HepG2 (cell line): ENCODE data around the gene BRD3. TPM values are rescaled to one million over a fixed set of nuclear protein-coding genes. Genes with fewer than 3 reads are reported as not detected.

Experiments used
- ARID2 ChIP-seq: sonication (generic); formaldehyde crosslinking; IDR thresholded peaks from 2 replicates; pipeline ENCODE4 v1.8.1; 2022; ENCODE audit warnings: mild to moderate bottlenecking, missing genetic modification reagents, borderline replicate concordance
- GFI1 ChIP-seq: sonication (generic); formaldehyde crosslinking; IDR thresholded peaks from 2 replicates; pipeline ENCODE4 v1.5.0; 2020; ENCODE audit warnings: missing genetic modification reagents, mild to moderate bottlenecking, borderline replicate concordance
- KDM2A ChIP-seq: sonication (generic); formaldehyde crosslinking; IDR thresholded peaks from 2 replicates; pipeline ENCODE4 v1.4.0; 2020; ENCODE audit warnings: low read depth, missing genetic modification reagents, borderline replicate concordance
- KDM5B ChIP-seq: sonication (generic); formaldehyde crosslinking; IDR thresholded peaks from 2 replicates; pipeline ENCODE4 v1.4.0; 2020; ENCODE audit warnings: missing genetic modification reagents, mild to moderate bottlenecking, borderline replicate concordance
- MAFG ChIP-seq: sonication (generic); formaldehyde crosslinking; IDR thresholded peaks from 2 replicates; pipeline ENCODE4 v1.5.1; 2020; ENCODE audit warnings: mild to moderate bottlenecking, missing genetic modification reagents
- MXD3 ChIP-seq: IDR thresholded peaks from 2 replicates; pipeline ENCODE4 v1.6.1; 2016; ENCODE audit warnings: mild to moderate bottlenecking, missing biosample characterization, missing genetic modification reagents
- MYC ChIP-seq: sonication (generic); formaldehyde crosslinking; IDR thresholded peaks from 2 replicates; pipeline ENCODE4 v1.9.0; 2021; ENCODE audit warnings: missing genetic modification reagents, borderline replicate concordance
- NCOA1 ChIP-seq: sonication (generic); formaldehyde crosslinking; IDR thresholded peaks from 2 replicates; pipeline ENCODE4 v1.9.0; 2021; ENCODE audit warnings: missing genetic modification reagents
- RELA ChIP-seq: sonication (generic); formaldehyde crosslinking; IDR thresholded peaks from 2 replicates; pipeline ENCODE4 v1.4.0; 2020; ENCODE audit warnings: missing genetic modification reagents
- SALL1 ChIP-seq: sonication (generic); formaldehyde crosslinking; IDR thresholded peaks from 2 replicates; pipeline ENCODE4 v1.8.0; 2022; ENCODE audit warnings: mild to moderate bottlenecking, missing genetic modification reagents
- SOX6 ChIP-seq, 2 experiments: fragments of 450-650 bp in 1 of 2; sonication (generic) in 1 of 2; formaldehyde crosslinking in 1 of 2; IDR thresholded peaks; 2 replicates each; pipeline versions ENCODE4 v1.4.0 to v1.6.1; 2017 to 2020; ENCODE audit warnings: antibody characterized with exemption in 1 of 2, mild to moderate bottlenecking in 1 of 2, missing genetic modification reagents in 1 of 2
- XRCC5 ChIP-seq: fragments of 200-400 bp; formaldehyde crosslinking; optimal IDR thresholded peaks from 2 replicates; pipeline ENCODE3; 2017; ENCODE audit warnings: mild to moderate bottlenecking, low read length
- ZFP36 ChIP-seq: fragments of 150-350 bp; IDR thresholded peaks from 2 replicates; pipeline ENCODE4 v1.6.1; 2018; ENCODE audit warnings: borderline replicate concordance, low read length, low read depth; ENCODE audit not compliant: partially characterized antibody
- ZKSCAN1 ChIP-seq: fragments of 150-350 bp; IDR thresholded peaks from 2 replicates; pipeline ENCODE4 v1.6.1; 2014; ENCODE audit warnings: low read length
- ZNF17 ChIP-seq: sonication (generic); formaldehyde crosslinking; IDR thresholded peaks from 2 replicates; pipeline ENCODE4 v1.5.0; 2020; ENCODE audit warnings: mild to moderate bottlenecking, missing genetic modification reagents
- ZNF556 ChIP-seq: sonication (generic); formaldehyde crosslinking; IDR thresholded peaks from 2 replicates; pipeline ENCODE4 v1.4.0; 2020; ENCODE audit warnings: mild to moderate bottlenecking, missing genetic modification reagents, borderline replicate concordance
- ZNF775 ChIP-seq: sonication (generic); formaldehyde crosslinking; IDR thresholded peaks from 2 replicates; pipeline ENCODE4 v1.4.0; 2020; ENCODE audit warnings: missing genetic modification reagents, mild to moderate bottlenecking, moderate library complexity, borderline replicate concordance
- ZNF777 ChIP-seq: sonication (generic); formaldehyde crosslinking; IDR thresholded peaks from 2 replicates; pipeline ENCODE4 v1.4.0; 2020; ENCODE audit warnings: missing genetic modification reagents
- ZNF782 ChIP-seq: sonication (generic); formaldehyde crosslinking; IDR thresholded peaks from 2 replicates; pipeline ENCODE4 v1.4.0; 2020; ENCODE audit warnings: missing genetic modification reagents, mild to moderate bottlenecking, borderline replicate concordance
- ZNF788 ChIP-seq: sonication (generic); formaldehyde crosslinking; IDR thresholded peaks from 2 replicates; pipeline ENCODE4 v1.5.0; 2020; ENCODE audit warnings: mild to moderate bottlenecking, missing genetic modification reagents, borderline replicate concordance
- polyA plus RNA-seq, 8 experiments: library from polyadenylated mRNA; depleted of rRNA in 3 of 8; stranded (reverse) in 7 of 8; unstranded in 1 of 8; fragments of >200 nt; fragmentation: Illumina TruSeq in 4 of 8; extraction: Trizol in 4 of 8; gene quantifications; 2 replicates each; pipeline versions ENCODE4 v1.2.1 to v1.2.3, GENCODE V29; 2011 to 2016; ENCODE audit warnings: low read depth in 4 of 8, missing spikeins in 1 of 8, mixed read lengths in 1 of 8; ENCODE audit not compliant: insufficient read depth in 1 of 8
- total RNA-seq, 5 experiments: library from RNA; depleted of rRNA; stranded (reverse); fragments of >200 nt; fragmentation: Illumina TruSeq; extraction: Trizol; gene quantifications; 2 replicates each; pipeline ENCODE4 v1.2.3, GENCODE V29; 2016; ENCODE audit warnings: low read depth in 1 of 5
- TF ChIP-seq, protein P1 (sequence below): sonication (generic); formaldehyde crosslinking; IDR thresholded peaks from 2 replicates; pipeline ENCODE4 v1.4.0; 2020; ENCODE audit warnings: mild to moderate bottlenecking, missing genetic modification reagents
- TF ChIP-seq, protein P2 (sequence below): sonication (generic); formaldehyde crosslinking; IDR thresholded peaks from 2 replicates; pipeline ENCODE4 v1.4.0; 2020; ENCODE audit warnings: missing genetic modification reagents

Gene BRD3
- total and polyA plus RNA-seq, 2 of the 13 experiments (the other 11 are each of a cell fraction or from before 2014, with no cell fraction given) = 5.9 to 12.9 TPM

GRCh38 chr9:133995012-133995896 is 72.6 kb downstream of the BRD3 start (continued):
- TF ChIP-seq, protein P1, sequence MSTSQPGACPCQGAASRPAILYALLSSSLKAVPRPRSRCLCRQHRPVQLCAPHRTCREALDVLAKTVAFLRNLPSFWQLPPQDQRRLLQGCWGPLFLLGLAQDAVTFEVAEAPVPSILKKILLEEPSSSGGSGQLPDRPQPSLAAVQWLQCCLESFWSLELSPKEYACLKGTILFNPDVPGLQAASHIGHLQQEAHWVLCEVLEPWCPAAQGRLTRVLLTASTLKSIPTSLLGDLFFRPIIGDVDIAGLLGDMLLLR (CRISPR knock-in tag) = 0 out of 2 replicates have a peak, but pooled peaks have one; percentile 3
- TF ChIP-seq MAFG = no peak
- no peak for TF ChIP-seq ZFP36
- TF ChIP-seq SOX6 (IDR thresholded peaks at IDR 0.05) = no peak
- no peak for TF ChIP-seq SOX6 (CRISPR knock-in tag; IDR thresholded peaks at IDR 0.05)
- no peak for TF ChIP-seq RELA (CRISPR knock-in tag)
- TF ChIP-seq ZNF788 = no peak
- no peak for TF ChIP-seq ARID2 (CRISPR knock-in tag)
- TF ChIP-seq KDM5B (CRISPR knock-in tag) = no peak
- no peak for TF ChIP-seq ZNF556
- TF ChIP-seq SALL1 = no peak
- peak; percentile 24 for TF ChIP-seq XRCC5
- no peak for TF ChIP-seq ZNF782 (CRISPR knock-in tag)
- no peak for TF ChIP-seq NCOA1
- TF ChIP-seq ZNF17 (CRISPR knock-in tag) = no peak
- TF ChIP-seq ZKSCAN1 = no peak
- TF ChIP-seq GFI1 = no peak
- TF ChIP-seq, protein P2, sequence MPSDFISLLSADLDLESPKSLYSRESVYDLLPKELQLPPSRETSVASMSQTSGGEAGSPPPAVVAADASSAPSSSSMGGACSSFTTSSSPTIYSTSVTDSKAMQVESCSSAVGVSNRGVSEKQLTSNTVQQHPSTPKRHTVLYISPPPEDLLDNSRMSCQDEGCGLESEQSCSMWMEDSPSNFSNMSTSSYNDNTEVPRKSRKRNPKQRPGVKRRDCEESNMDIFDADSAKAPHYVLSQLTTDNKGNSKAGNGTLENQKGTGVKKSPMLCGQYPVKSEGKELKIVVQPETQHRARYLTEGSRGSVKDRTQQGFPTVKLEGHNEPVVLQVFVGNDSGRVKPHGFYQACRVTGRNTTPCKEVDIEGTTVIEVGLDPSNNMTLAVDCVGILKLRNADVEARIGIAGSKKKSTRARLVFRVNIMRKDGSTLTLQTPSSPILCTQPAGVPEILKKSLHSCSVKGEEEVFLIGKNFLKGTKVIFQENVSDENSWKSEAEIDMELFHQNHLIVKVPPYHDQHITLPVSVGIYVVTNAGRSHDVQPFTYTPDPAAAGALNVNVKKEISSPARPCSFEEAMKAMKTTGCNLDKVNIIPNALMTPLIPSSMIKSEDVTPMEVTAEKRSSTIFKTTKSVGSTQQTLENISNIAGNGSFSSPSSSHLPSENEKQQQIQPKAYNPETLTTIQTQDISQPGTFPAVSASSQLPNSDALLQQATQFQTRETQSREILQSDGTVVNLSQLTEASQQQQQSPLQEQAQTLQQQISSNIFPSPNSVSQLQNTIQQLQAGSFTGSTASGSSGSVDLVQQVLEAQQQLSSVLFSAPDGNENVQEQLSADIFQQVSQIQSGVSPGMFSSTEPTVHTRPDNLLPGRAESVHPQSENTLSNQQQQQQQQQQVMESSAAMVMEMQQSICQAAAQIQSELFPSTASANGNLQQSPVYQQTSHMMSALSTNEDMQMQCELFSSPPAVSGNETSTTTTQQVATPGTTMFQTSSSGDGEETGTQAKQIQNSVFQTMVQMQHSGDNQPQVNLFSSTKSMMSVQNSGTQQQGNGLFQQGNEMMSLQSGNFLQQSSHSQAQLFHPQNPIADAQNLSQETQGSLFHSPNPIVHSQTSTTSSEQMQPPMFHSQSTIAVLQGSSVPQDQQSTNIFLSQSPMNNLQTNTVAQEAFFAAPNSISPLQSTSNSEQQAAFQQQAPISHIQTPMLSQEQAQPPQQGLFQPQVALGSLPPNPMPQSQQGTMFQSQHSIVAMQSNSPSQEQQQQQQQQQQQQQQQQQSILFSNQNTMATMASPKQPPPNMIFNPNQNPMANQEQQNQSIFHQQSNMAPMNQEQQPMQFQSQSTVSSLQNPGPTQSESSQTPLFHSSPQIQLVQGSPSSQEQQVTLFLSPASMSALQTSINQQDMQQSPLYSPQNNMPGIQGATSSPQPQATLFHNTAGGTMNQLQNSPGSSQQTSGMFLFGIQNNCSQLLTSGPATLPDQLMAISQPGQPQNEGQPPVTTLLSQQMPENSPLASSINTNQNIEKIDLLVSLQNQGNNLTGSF = no peak
- 0 out of 2 replicates have a peak, but pooled peaks have one; percentile 9 for TF ChIP-seq MYC (CRISPR knock-in tag)
- TF ChIP-seq MXD3 = no peak
- no peak for TF ChIP-seq ZNF775
- TF ChIP-seq KDM2A = no peak
- TF ChIP-seq ZNF777 (CRISPR knock-in tag) = no peak
